ENCODE measurements around the gene DOCK9.

The DOCK9 gene

GRCh38 chr13:98970330-98970729 lies 7.5 kb downstream of the DOCK9 start:
- Histone ChIP-seq H2BK15ac (ENCODE audit: low read depth, poor library complexity, severe bottlenecking) (no peak overlapping the region), H3K4me2 (ENCODE audit: low read length, poor library complexity, severe bottlenecking) (no peak overlapping the region), H3K9me3 (ENCODE audit: control insufficient read depth, low read length) (no peaks in the 10 kb centered on the region), H3K79me1 (replicated peaks; ENCODE audit: low read length, poor library complexity, severe bottlenecking) (peaks cover 38% of the 10 kb centered on the region), H2AFZ (ENCODE audit: low read depth, low read length) (no peak overlapping the region), H3K27me3 (ENCODE audit: control insufficient read depth in 1 of 2, insufficient read depth in 1 of 2, low read length in 2 of 2) (no peaks in the 10 kb centered on the region), H3K14ac (ENCODE audit: low read length in 2 of 2) (peak overlapping the region in 1 of 2 experiments; percentile 6), H3K4me3 (ENCODE audit: insufficient read depth in 1 of 2, low read depth in 1 of 2, low read length in 2 of 2) (no peak overlapping the region), H4K8ac (ENCODE audit: low read length) (peak overlapping the region; percentile 81), H2BK120ac (ENCODE audit: low read depth, low read length) (peak overlapping the region; percentile 0), H3K27ac (ENCODE audit: low read length, poor library complexity, severe bottlenecking) (no peak overlapping the region), H3K4me1 (ENCODE audit: control insufficient read depth, insufficient read depth, low read depth, low read length) (peaks cover 16% of the 10 kb centered on the region), H3K23ac (ENCODE audit: low read length in 2 of 2) (no peak overlapping the region), H4K91ac (ENCODE audit: low read length) (peak overlapping the region; percentile 41), H3K36me3 (ENCODE audit: control insufficient read depth in 1 of 2, insufficient read depth in 2 of 2, low read depth in 1 of 2, low read length in 2 of 2) (peaks cover 0 to 3% of the 10 kb centered on the region in 2 experiments), H2BK12ac (ENCODE audit: low read length in 2 of 2) (no peak overlapping the region), H3K4ac (ENCODE audit: low read depth in 1 of 2, low read length in 2 of 2) (no peak overlapping the region), H2AK5ac (ENCODE audit: low read length, severe bottlenecking) (no peak overlapping the region), H2BK5ac (ENCODE audit: low read depth, low read length, poor library complexity, severe bottlenecking) (no peak overlapping the region), H3K18ac (ENCODE audit: low read depth in 1 of 2, low read length in 2 of 2) (peak overlapping the region in 1 of 2 experiments; percentile 28), H3K9ac (ENCODE audit: low read length) (no peak overlapping the region)
- WGBS: 94% methylated on average over 4 of the region's 5 CpGs
- DNase-seq: no peak

- no peak overlapping the region for H4K8ac ChIP-seq (ENCODE audit: low read length)
- no peak overlapping the region for H2BK15ac ChIP-seq (ENCODE audit: low read depth, poor library complexity, severe bottlenecking)
- no peak overlapping the region for H3K18ac ChIP-seq (ENCODE audit: low read depth in 1 of 2, low read length in 2 of 2)
- no peak overlapping the region for H2AK5ac ChIP-seq (ENCODE audit: low read length, severe bottlenecking)
- no peak overlapping the region for H3K4me3 ChIP-seq (ENCODE audit: insufficient read depth in 1 of 2, low read depth in 1 of 2, low read length in 2 of 2)
- no peak overlapping the region for H3K27ac ChIP-seq (ENCODE audit: low read length, poor library complexity, severe bottlenecking)
- 84% methylated on average over 4 of the region's 4 CpGs for WGBS
- no peak overlapping the region for H3K14ac ChIP-seq (ENCODE audit: low read length in 2 of 2)
- no peak for DNase-seq
- H3K23ac ChIP-seq (ENCODE audit: low read length in 2 of 2): no peak overlapping the region
- H3K36me3 ChIP-seq (ENCODE audit: control insufficient read depth in 1 of 2, insufficient read depth in 2 of 2, low read depth in 1 of 2, low read length in 2 of 2): peaks cover 0 to 10% of the 10 kb centered on the region in 2 experiments
- no peaks in the 10 kb centered on the region for H3K27me3 ChIP-seq (ENCODE audit: control insufficient read depth in 1 of 2, insufficient read depth in 1 of 2, low read length in 2 of 2)
- H3K4ac ChIP-seq (ENCODE audit: low read depth in 1 of 2, low read length in 2 of 2): no peak overlapping the region
- peaks cover 56% of the 10 kb centered on the region for H3K79me1 ChIP-seq (replicated peaks; ENCODE audit: low read length, poor library complexity, severe bottlenecking)
- no peak overlapping the region for H2BK12ac ChIP-seq (ENCODE audit: low read length in 2 of 2)
- H3K9me3 ChIP-seq (ENCODE audit: control insufficient read depth, low read length): no peaks in the 10 kb centered on the region
- peaks cover 9% of the 10 kb centered on the region for H3K4me1 ChIP-seq (ENCODE audit: control insufficient read depth, insufficient read depth, low read depth, low read length)
- H2AFZ ChIP-seq (ENCODE audit: low read depth, low read length): no peak overlapping the region
- no peak overlapping the region for H2BK5ac ChIP-seq (ENCODE audit: low read depth, low read length, poor library complexity, severe bottlenecking)
- no peak overlapping the region for H3K4me2 ChIP-seq (ENCODE audit: low read length, poor library complexity, severe bottlenecking)
- H4K91ac ChIP-seq (ENCODE audit: low read length): peak overlapping the region; percentile 31
- H3K9ac ChIP-seq (ENCODE audit: low read length): no peak overlapping the region
- H2BK120ac ChIP-seq (ENCODE audit: low read depth, low read length): no peak overlapping the region
These were observed 10.4 kb downstream of the DOCK9 start for GRCh38 chr13:98967491-98967890.

- no peaks in the 10 kb centered on the region for H3K9me3 ChIP-seq (ENCODE audit: control insufficient read depth, low read length)
- no peak overlapping the region for H4K8ac ChIP-seq (ENCODE audit: low read length)
- no peak for DNase-seq
- peaks cover 0 to 10% of the 10 kb centered on the region in 2 experiments for H3K36me3 ChIP-seq (ENCODE audit: control insufficient read depth in 1 of 2, insufficient read depth in 2 of 2, low read depth in 1 of 2, low read length in 2 of 2)
- no peak overlapping the region for H3K4ac ChIP-seq (ENCODE audit: low read depth in 1 of 2, low read length in 2 of 2)
- H2AFZ ChIP-seq (ENCODE audit: low read depth, low read length): no peak overlapping the region
- 91% methylated on average over 9 of the region's 11 CpGs for WGBS
- H4K91ac ChIP-seq (ENCODE audit: low read length): no peak overlapping the region
- no peak overlapping the region for H3K18ac ChIP-seq (ENCODE audit: low read depth in 1 of 2, low read length in 2 of 2)
- no peaks in the 10 kb centered on the region for H3K27me3 ChIP-seq (ENCODE audit: control insufficient read depth in 1 of 2, insufficient read depth in 1 of 2, low read length in 2 of 2)
- H2BK12ac ChIP-seq (ENCODE audit: low read length in 2 of 2): peak overlapping the region in 1 of 2 experiments; percentile 6
- H3K4me2 ChIP-seq (ENCODE audit: low read length, poor library complexity, severe bottlenecking): no peak overlapping the region
- no peak overlapping the region for H2BK15ac ChIP-seq (ENCODE audit: low read depth, poor library complexity, severe bottlenecking)
- H3K79me1 ChIP-seq (replicated peaks; ENCODE audit: low read length, poor library complexity, severe bottlenecking): peaks cover 61% of the 10 kb centered on the region
- no peak overlapping the region for H2BK120ac ChIP-seq (ENCODE audit: low read depth, low read length)
- H2BK5ac ChIP-seq (ENCODE audit: low read depth, low read length, poor library complexity, severe bottlenecking): no peak overlapping the region
- no peak overlapping the region for H3K23ac ChIP-seq (ENCODE audit: low read length in 2 of 2)
- H3K9ac ChIP-seq (ENCODE audit: low read length): no peak overlapping the region
- no peak overlapping the region for H2AK5ac ChIP-seq (ENCODE audit: low read length, severe bottlenecking)
- H3K14ac ChIP-seq (ENCODE audit: low read length in 2 of 2): no peak overlapping the region
- no peak overlapping the region for H3K27ac ChIP-seq (ENCODE audit: low read length, poor library complexity, severe bottlenecking)
- H3K4me3 ChIP-seq (ENCODE audit: insufficient read depth in 1 of 2, low read depth in 1 of 2, low read length in 2 of 2): no peak overlapping the region
- peaks cover 16% of the 10 kb centered on the region for H3K4me1 ChIP-seq (ENCODE audit: control insufficient read depth, insufficient read depth, low read depth, low read length)
These were observed 11.8 kb downstream of the DOCK9 start for GRCh38 chr13:98966019-98966418.

DNA sequence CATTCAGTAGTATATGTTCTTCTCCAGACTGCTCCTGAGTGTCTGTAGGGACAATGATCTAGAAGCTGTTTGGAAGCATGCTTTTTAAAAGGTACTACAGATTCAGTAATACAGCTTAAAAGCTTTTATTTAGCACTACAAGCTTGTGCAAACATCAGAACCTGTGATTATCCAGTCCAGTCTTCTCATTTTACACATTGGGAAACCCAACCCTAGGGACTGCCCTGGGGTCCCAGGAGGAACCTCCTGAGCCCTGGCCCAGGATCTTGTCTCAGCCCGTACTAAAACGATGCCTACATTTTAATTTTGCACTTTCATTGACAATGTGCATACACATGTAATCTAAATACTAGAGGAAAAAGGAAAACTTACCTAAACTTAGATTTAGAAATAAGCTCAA lies 12.5 kb downstream of the DOCK9 start:
- Histone ChIP-seq H2BK12ac (ENCODE audit: low read length in 2 of 2) (no peak overlapping the region), H3K4ac (ENCODE audit: low read depth in 1 of 2, low read length in 2 of 2) (no peak overlapping the region), H3K27me3 (ENCODE audit: control insufficient read depth in 1 of 2, insufficient read depth in 1 of 2, low read length in 2 of 2) (no peaks in the 10 kb centered on the region), H2BK5ac (ENCODE audit: low read depth, low read length, poor library complexity, severe bottlenecking) (no peak overlapping the region), H2AFZ (ENCODE audit: low read depth, low read length) (no peak overlapping the region), H3K9ac (ENCODE audit: low read length) (no peak overlapping the region), H3K36me3 (ENCODE audit: control insufficient read depth in 1 of 2, insufficient read depth in 2 of 2, low read depth in 1 of 2, low read length in 2 of 2) (peaks cover 0 to 10% of the 10 kb centered on the region in 2 experiments), H3K4me3 (ENCODE audit: insufficient read depth in 1 of 2, low read depth in 1 of 2, low read length in 2 of 2) (no peak overlapping the region), H2AK5ac (ENCODE audit: low read length, severe bottlenecking) (no peak overlapping the region), H3K14ac (ENCODE audit: low read length in 2 of 2) (no peak overlapping the region), H3K4me1 (ENCODE audit: control insufficient read depth, insufficient read depth, low read depth, low read length) (peaks cover 16% of the 10 kb centered on the region), H2BK120ac (ENCODE audit: low read depth, low read length) (no peak overlapping the region), H3K23ac (ENCODE audit: low read length in 2 of 2) (no peak overlapping the region), H3K18ac (ENCODE audit: low read depth in 1 of 2, low read length in 2 of 2) (no peak overlapping the region), H3K9me3 (ENCODE audit: control insufficient read depth, low read length) (no peaks in the 10 kb centered on the region), H3K4me2 (ENCODE audit: low read length, poor library complexity, severe bottlenecking) (no peak overlapping the region), H4K8ac (ENCODE audit: low read length) (no peak overlapping the region), H3K27ac (ENCODE audit: low read length, poor library complexity, severe bottlenecking) (no peak overlapping the region), H3K79me1 (replicated peaks; ENCODE audit: low read length, poor library complexity, severe bottlenecking) (peaks cover 65% of the 10 kb centered on the region), H4K91ac (ENCODE audit: low read length) (no peak overlapping the region), H2BK15ac (ENCODE audit: low read depth, poor library complexity, severe bottlenecking) (no peak overlapping the region)
- DNase-seq: no peak
- WGBS: no CpG with 5 or more reads among the region's 2 CpGs

All from mesenchymal stem cell (in vitro differentiated cells and primary cell).